HCT116 (cell line): ENCODE measurements around the gene CPEB3.
"Not testable (repeated sequence)": the region's sequence is repeated elsewhere in the genome, so short reads cannot be mapped to it uniquely, and the experiment has no call there.

Experiments used
- ATF3 ChIP-seq: IDR thresholded peaks from 2 replicates; pipeline ENCODE4 v1.6.1; 2012
- EZH2phosphoT487 ChIP-seq: fragments of 200-600 bp; IDR thresholded peaks from 2 replicates; pipeline ENCODE4 v1.6.1; 2018; ENCODE audit warnings: antibody characterized with exemption, borderline replicate concordance
- POLR2A ChIP-seq: IDR thresholded peaks from 2 replicates; pipeline ENCODE4 v1.7.0; 2011; ENCODE audit warnings: borderline replicate concordance; ENCODE audit not compliant: insufficient read depth, insufficient read length; ENCODE audit errors: extremely low read depth
- RAD21 ChIP-seq: IDR thresholded peaks from 2 replicates; pipeline ENCODE4 v1.6.1; 2012; ENCODE audit warnings: low read depth, mild to moderate bottlenecking
- REST ChIP-seq: IDR thresholded peaks from 2 replicates; pipeline ENCODE4 v1.6.1; 2012; ENCODE audit warnings: low read depth
- SIN3A ChIP-seq: IDR thresholded peaks from 2 replicates; pipeline ENCODE4 v1.6.1; 2012; ENCODE audit warnings: low read depth
- TCF7L2 ChIP-seq: IDR thresholded peaks from 2 replicates; pipeline ENCODE4 v1.7.0; 2011; ENCODE audit warnings: borderline replicate concordance, inconsistent platforms; ENCODE audit not compliant: insufficient read depth, insufficient read length; ENCODE audit errors: extremely low read depth
- YY1 ChIP-seq: IDR thresholded peaks from 2 replicates; pipeline ENCODE4 v1.6.1; 2011; ENCODE audit warnings: low read length, low read depth, moderate library complexity, mild to moderate bottlenecking; ENCODE audit not compliant: insufficient replicate concordance; ENCODE audit errors: extremely low read depth
- ZFX ChIP-seq: fragments of 450-650 bp; IDR thresholded peaks from 2 replicates; pipeline ENCODE4 v1.6.1; 2017
- TF ChIP-seq, protein P1 (sequence below), 3 experiments: fragments of 200-600 bp in 1 of 3; sonication (generic) in 1 of 3; IDR thresholded peaks in 2 of 3; conservative IDR thresholded peaks in 1 of 3; 2 replicates each; pipeline ENCODE4 v1.5.1; 2012 to 2017; ENCODE audit warnings: low read depth in 2 of 3, low read length in 2 of 3, antibody characterized with exemption in 1 of 3, borderline replicate concordance in 1 of 3, control low read depth in 1 of 3, mild to moderate bottlenecking in 1 of 3, mixed read lengths in 1 of 3, mixed run types in 1 of 3, moderate library complexity in 1 of 3; ENCODE audit not compliant: insufficient read depth in 1 of 3

DNA sequence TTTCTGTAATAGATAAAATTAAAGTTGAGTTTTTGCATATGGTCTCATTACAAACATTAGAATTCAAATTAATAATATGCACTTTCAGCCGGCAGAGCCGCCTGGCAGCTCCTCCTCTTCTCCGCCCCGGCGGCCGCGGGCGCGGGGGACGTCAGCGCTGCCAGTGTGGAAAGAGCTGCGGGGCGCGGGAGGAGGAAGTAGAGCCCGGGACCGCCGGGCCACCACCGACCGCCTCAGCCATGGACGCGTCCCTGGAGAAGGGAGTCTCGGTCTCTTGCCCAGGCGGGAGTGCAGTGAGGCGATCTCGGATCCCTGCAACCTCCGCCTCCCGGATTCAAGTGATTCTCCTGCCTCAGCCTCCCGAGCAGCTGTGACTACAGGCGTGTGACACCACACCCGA, 176.0 kb downstream of the CPEB3 start:
- TF ChIP-seq, protein P1, sequence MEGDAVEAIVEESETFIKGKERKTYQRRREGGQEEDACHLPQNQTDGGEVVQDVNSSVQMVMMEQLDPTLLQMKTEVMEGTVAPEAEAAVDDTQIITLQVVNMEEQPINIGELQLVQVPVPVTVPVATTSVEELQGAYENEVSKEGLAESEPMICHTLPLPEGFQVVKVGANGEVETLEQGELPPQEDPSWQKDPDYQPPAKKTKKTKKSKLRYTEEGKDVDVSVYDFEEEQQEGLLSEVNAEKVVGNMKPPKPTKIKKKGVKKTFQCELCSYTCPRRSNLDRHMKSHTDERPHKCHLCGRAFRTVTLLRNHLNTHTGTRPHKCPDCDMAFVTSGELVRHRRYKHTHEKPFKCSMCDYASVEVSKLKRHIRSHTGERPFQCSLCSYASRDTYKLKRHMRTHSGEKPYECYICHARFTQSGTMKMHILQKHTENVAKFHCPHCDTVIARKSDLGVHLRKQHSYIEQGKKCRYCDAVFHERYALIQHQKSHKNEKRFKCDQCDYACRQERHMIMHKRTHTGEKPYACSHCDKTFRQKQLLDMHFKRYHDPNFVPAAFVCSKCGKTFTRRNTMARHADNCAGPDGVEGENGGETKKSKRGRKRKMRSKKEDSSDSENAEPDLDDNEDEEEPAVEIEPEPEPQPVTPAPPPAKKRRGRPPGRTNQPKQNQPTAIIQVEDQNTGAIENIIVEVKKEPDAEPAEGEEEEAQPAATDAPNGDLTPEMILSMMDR (IDR thresholded peaks at IDR 0.05 in 2 of 3, conservative IDR thresholded peaks at IDR 0.05 in 1 of 3; ENCODE audit: borderline replicate concordance in 1 of 3, insufficient read depth in 1 of 3, low read depth in 2 of 3, low read length in 2 of 3): not testable (repeated sequence)
- TF ChIP-seq RAD21, EZH2phosphoT487, YY1, SIN3A, TCF7L2, REST, ATF3, POLR2A, ZFX: not testable (repeated sequence)
